Stimulated activated CD4-positive, alpha-beta T cell treated with anti-CD3 and anti-CD28 coated beads, Interleukin-12 subunit alpha, Interleukin-12 subunit beta, amount 100 ng/mL, for 4 hours (primary cell): ENCODE measurements around the gene CASTOR1.
"Not testable (repeated sequence)": the region's sequence is repeated elsewhere in the genome, so short reads cannot be mapped to it uniquely, and the experiment has no call there.

ENCODE experiments used
- DNase-seq: peaks from one replicate; pipeline ENCODE4 v3.0.0-alpha.2; 2020

The CASTOR1 gene

DNA sequence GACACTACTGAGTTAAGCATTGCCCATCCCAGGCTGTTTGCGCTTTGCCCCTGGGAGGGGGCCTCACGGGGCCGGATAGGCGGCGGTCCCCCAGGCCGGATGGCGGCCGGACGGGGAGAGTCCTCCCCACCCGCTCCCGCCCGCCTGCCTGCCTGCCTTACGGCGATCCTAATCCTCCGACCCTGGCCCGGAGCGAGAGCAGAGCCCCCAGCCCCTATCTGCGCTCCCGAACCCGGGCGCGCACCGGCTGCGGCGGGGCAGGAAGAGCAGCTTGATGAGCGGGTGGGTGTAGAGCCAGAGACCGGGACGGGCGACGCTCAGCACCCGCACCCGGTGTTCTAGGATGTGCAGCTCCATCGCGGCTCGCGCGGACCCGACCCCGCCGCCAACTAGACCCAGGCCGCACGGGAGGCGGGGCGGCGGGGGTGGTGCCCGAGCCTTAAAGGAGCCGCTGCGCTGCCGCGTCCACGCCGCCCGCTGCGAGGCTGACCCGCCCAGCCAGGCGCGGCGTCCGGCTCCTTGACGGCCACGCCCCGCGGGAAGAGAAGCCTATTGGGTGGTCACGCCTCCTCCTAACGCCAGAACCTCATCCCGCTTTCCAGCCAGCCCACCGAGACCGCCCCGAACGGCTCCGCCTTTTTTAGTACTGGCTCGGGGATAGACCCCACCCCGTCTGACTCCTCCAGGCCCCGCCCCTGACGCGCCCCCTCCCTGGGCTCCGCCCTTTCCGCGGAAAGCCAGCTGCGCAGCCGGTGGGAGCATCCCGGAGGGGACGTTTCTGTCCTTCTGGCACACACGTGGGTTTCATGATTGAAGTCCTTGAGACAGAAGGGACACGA lies at the start of gene CASTOR1:
CASTOR1 (minus strand) TSS at position 365 of the 839 bp plus-strand sequence; CDS start at position 357, 8 bp downstream.
- DNase-seq, result peak; percentile 90

DNA sequence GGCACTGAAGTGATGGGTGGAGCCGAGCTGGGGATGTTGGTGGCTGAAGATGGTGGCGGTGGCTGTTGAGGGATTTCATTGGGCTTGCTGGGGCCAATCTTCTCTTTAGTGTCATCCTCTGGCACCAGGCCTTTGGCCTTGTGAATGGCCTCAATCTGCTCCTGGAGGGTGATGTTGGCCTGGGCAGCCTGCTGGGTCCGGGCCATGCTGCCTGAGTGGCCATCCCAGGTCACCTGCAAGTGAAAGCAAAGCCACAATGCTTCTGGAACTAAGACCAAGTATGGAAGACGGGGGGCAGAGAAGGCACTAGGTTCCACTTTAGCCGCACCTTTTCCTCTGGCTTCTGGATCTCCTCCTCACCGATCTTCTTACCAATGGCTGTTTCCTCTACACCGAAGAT lies 49.5 kb upstream of the CASTOR1 start:
- DNase-seq, result no peak

DNA sequence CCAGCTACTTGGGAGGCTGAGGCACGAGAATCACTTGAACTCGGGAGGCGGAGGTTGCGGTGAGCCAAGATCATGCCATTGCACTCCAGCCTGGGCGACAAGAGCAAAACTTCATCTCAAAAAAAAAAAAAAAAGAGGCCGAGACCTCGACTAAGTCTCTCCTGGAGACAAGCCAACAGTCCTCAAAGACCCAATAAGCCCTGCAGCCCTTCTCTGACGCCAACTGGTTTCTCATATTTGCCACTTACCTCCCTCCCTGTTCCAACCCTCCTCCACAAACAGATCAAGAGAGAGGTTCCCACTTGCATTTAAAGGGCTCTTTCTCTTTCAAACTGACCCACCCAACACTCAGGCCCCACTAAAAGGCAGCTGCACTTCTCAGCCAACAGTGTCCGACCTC lies 49.0 kb upstream of the CASTOR1 start:
- DNase-seq, result not testable (repeated sequence)

DNA sequence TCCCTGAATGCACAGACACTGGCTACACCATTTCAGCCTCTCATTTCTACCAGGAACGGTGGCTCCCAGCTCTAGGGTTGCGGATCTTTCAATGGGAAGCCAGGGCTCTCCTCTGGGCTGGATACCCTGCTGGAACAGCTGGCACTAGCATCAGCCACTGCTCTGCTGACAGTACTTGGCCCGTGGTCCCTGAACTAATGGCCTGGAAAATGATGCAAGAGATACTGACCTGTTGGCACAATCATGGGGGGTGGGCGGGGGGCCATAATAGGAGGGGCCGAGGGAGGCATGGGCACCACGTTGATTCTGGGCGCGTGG lies 48.1 kb upstream of the CASTOR1 start:
- no peak for DNase-seq

DNA sequence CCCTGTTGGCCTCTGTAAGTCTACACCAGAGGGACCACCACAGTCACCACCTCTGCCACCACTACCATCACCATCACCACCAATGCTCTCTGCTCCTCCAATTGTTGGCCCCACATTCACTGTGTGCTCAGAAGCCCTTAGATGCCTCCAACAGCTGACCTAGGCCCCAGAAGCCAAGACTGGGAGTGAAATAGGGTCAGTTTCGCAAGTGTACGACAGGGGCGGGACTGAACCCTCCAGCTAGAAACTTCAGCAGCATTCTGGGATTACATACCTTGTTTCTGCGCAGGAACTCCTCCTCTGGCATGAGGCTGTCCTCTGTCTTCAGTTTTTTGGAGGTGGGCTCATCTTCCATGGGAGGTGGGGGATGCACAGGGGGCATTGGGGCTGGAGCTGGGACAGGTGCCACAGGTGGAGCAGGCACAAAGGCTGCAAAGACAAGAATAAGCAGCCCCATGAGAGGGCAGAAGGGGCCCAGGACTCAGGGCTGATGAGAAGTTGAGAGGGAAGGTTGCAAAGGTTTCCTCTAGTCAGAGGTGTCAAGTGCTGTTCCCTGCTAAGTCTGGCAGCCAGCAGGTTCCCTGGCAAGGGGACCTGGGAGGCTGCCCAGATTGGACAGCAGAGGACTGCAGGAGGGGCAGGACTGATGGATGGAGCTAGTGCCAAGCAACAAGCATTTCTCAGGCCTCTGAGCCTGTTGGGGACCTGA lies 47.6 kb upstream of the CASTOR1 start:
- DNase-seq, result no peak

DNA sequence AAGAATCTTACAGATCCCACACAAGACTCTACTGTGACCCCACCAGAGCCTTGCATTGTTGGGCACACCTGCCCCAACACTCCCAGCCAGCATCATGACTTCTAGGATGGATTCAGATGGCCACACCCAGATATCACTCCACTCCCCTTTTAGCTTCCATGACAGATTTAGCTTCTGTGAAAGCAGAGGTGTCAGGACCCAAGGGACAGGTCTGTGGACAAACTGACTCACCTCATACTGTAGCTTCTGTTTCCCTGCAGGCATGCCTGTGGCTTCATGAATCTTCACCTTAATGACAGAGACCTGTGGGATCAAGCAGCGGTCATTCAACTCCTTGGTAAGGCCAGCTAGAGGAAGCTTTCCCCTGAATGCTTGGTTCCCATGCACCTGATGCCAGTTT lies 45.9 kb upstream of the CASTOR1 start:
- DNase-seq, result no peak

DNA sequence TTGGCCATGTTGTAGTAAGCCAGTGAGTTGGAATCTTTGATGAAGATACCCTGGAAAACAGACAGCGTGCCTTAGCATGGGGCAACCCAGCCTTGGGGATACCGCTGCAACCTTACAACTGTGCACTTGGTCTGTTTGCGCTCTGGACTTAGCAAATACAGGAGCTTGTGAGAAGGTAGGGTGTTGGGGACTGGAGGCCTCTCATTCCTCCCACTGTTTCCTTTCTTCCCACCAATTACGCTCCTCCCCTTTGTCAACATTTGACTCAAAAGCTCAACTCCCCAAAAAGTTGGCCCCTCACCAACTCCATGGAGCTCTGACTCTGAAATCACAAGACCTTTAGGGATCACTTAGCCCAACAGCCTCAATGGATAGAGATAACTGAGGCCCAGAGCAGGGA lies 45.3 kb upstream of the CASTOR1 start:
- no peak for DNase-seq

DNA sequence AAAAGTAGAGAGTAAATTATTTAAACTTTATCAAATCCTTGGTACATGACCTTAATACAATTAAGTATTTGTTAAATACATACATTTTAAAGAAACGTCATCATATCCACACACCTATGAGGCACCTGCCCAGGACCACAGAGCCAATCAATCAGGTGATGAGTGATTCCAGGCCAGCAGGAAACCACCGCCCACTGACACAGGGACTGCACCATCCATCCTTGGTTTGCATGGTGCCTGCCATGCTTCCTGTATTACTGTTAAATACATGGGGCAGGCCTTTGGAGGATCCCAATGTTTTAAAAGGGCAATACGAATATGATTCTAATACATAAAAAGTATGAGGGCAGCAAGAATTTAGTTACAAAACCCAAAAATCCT lies 44.4 kb upstream of the CASTOR1 start:
- DNase-seq, result no peak

DNA sequence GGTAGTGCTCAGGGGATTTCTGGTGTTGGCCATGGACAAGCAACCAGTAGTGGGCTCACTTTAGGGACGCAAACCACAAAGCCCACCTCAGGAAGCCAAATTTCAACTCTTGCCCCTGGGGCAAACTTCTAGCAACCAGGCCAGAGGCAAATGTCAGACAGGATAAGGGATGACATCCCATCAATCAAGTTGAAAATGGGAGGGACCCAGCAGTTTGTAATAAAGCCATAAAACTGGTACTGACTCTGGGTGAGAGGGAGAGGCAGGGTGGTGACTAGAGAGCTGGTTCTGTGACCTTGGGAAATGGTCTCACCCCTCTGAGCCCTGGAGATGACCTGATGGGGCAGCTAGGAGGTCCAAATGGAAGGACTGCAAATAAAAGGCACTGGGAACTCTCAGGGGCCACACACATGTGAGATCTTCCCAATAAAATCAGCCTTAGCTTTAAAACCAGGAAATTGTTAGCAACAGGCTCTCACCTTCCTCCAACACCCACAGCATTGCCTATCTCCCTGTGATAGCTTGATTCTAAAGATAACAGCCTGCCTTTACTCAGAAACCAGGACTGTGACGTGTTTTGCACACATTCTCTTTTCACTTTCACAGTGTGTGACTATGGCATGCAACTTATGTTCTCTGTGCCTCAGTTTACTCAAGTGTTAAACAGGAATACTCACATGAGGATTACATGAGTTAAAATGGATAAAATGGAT lies 43.8 kb upstream of the CASTOR1 start:
- no peak for DNase-seq

DNA sequence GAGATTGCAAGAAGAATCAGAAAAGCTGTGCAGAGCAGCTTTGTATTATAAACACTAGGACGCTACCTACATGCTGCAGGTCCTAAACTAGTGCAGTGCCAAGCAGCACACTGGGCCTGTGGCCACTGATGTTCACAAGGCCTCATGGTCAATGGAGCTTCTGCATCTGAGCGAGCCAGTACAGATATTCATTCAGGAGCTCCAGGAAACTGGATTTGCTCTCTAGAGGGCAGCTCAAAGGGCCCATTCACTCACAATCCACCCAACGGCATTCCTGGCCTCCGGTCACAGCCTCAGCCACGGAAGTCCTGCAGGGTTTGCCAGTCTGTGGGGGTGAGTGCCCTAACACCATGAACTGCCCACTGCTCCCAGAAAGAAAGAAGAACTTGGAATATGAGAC lies 43.2 kb upstream of the CASTOR1 start:
- DNase-seq, result no peak

DNA sequence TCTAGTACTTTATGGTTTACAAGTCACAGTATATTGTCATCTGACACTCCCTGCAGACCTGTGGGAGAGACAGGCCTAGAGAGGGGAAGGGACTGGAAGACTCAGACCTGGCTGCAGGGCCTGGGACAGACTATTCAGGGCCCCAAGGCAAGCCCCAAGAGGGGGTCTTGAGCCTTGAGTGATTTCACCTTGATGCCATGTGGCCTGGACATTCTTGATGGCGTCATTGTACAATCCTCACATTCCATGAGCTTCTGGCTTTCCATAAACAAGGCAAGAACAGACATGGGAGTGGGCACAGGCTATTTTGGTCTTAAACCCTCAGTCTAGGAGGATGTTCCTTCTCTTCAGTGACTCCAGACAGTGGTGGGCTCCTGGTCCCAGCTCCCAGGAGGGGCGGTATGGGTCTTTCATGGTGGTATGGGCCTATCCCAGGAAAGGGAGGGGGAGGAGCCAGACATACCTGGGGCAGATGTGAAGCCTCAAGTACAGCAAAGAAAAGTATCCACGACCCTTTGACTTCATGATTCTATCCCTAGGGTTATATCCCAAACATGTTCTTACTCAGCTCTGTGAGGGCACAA lies 39.3 kb upstream of the CASTOR1 start:
- no peak for DNase-seq

DNA sequence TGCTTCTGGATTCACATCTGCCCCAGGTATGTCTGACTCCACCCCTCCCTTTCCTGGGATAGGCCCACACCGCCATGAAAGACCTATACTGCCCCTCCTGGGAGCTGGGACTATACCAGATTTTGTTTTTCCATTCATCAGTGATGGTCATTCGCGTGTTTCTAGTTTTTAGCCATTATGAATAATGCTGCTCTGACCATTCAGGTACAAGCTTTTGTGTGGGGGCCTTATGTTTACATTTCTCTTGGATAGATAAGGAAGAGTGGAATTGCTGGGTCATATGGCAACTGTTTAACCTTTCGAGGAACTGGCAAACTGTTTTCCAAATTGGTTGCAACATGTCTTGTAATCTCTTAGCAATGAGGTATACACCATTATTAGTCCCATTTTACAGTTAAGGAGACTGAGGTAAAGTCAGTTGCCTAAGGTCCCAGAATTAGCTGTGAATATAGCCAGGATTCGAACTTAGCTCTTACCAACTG lies 38.6 kb upstream of the CASTOR1 start:
- no peak for DNase-seq

DNA sequence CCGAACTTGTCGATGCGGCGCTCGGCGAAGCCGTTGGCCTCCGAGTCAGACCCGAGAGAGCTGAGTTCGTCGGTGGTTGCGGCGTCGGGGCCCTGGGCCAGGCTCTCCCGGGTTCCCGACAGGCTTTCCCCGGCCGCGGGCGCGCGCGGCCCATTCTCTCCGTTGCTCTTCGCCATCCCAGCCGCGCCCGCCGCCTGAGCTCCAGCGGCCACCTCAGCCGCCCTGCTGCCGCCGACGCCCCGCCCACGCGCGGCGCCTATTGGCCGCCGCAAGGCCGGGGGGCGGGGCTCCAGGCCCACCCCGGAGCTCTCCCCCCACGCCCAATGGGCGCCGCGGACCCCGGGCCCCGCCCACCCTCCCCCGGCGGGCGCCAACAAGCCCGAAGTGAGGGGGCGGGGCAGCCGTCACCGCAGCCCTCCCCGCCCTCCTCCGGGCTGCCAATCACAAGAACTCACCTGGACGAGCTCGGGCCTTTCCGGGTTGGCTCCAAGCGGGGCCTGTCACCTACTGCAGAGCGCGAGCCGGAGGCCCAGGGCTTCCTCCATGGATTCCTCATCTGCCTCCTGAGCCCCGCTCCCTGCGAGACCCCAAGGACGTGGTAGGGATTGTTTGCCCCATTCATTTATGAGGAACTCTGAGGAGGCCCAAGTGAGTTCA lies 37.5 kb upstream of the CASTOR1 start, which contains the start of gene TBC1D10A:
TBC1D10A (minus strand) TSS at position 236 of the 657 bp plus-strand sequence; CDS start at position 176, 60 bp downstream.
- DNase-seq, result peak; percentile 91

DNA sequence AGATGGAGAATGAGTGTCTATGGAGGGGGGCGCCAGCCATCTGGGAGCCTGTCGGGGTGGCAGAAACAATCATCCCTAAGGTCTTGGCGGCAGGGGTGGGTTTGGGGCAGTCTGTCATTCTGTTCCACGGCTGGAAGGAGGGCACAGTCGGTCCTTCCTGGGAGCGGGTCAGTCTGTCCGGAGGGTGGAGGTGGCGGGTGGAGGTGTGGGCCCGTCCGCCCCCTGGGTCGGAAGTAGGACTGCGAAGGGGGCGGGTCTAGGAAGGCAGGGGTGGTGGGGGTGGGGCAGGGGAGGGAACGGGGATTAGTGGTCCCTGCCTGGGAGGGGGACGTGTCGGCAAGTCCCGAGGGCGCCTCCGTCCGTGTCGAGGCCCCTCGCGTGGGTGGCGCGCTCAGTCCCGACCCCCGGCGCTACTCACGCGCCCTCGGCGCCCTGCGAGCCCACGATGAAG lies 37.0 kb upstream of the CASTOR1 start:
- DNase-seq, result peak; percentile 30

DNA sequence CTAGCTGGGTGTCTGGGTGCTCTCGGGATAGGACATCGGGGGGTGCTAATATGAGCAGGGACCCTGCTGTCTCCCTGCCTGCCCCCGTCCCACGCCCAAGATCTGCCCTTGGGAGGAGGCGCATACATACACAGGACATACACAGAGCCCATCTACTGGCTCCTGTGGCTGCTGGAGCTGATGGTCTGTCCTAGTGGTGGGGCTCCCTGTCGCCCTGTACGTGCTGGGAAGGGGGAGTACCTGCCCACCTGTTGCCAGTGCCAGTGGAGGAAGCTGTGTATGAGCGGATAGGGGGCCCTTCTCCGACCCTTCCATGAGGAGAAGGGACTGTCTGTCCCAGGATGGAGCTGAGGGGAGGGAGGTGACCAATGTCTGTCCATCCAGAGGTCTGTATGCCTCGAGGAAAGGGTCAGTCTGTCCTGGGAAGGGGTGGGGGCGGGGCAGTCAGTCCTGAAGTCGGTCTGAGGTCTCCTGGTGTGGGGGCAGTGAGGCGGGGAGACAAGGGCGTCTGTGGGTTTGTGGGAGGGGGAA lies 36.5 kb upstream of the CASTOR1 start:
- no peak for DNase-seq

DNA sequence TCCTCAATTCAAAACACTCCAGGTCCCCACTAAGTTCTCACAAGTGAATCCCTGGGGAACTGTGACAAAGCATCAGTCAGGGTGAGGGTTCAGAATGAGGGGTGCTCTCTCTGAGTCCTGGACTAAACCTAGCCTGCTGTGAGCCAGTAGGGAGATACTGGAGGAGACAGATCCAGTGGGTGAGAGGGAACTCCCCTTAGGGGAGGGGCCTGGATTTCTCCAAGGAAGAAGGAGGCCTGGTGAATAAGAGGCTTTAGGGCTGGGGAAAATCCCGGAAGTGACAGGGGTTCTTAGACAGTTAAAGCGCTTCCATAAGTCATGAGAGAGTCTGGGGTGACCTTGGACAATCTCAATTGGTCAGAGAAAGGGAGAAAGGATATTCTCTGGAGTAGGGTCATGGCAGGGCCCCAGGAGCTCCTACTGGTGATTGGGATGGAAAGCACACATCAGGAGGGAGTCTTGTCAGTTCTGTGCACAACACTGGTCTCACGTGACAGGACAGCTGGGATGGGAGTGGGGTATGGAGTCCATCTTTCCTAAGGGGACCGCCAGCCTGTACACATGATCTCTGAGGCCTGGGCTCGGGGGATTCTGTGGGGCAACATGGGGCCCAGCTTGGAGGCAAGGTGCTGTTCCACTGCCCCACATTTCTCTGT lies 35.9 kb upstream of the CASTOR1 start:
- DNase-seq, result no peak

DNA sequence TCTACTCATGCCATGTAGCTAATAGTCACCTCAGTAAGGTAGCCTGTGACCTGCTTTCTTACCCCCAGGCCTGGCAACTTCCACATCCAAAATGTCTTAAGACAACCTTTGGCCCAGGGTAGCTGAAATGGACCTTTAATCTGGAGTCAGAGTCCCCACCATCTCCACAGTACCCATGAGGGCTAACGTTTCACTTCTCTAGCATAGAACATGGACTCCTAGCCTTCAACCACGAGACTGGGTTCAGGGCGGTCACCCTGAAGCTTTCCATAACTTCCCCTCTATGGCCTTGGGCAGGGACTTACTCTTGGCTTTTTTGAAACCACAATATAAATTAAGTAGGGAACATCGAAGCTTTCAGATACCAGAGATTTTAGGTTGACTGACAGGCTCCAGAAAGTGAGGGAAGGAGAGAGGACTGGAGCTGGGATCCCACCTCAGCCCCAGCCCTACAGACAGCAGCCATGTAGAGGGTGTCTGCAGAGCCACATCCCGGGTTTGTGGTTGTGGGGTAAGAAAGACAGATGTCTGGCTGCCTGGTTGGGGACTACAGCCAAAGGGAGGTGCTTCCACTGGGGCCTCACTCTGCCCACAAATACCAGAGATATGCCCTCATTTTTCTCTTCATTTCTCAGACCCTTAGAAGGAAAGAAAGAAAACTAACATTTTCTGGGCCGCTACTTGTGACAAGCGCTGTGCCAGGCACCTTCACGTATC lies 34.9 kb upstream of the CASTOR1 start:
- DNase-seq, result no peak

DNA sequence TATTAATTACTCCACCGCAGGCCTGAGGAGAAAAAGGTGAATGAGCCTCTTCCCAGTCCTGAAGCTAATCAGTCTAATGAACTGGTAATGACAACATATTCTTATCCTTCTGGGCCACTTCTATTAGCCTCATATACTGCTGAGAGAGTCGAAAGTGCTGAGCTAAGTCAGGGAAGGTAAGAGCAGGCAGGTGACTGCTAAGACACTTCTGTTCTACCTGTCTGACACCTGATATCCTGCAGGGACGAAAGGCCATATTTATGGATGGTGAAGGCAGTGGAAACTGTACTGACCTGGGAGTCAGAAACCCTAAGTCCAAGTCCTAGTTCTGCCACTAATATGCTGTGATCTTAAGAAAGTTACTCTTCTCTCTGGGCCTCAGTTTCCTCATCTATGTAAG lies 33.9 kb upstream of the CASTOR1 start:
- DNase-seq, result no peak

DNA sequence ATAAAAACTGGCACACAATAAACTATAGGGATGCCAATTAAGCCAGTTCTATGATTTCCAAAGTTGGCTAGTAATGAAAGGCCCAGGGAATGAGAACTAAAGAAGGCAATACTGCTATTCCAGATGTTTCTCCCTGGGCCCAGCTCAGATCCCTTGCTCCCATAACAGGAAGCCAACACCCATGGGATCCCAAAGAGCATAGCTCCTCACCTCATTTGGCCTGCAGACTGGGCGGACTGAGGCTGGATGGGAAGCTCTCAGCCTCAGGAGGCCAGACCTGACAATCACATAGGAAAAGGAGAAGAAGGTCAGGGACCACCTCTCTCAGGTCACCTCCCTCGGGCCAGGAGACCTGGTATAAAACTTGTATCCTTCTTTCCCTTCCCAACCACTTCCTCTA lies 32.2 kb upstream of the CASTOR1 start:
- no peak for DNase-seq

DNA sequence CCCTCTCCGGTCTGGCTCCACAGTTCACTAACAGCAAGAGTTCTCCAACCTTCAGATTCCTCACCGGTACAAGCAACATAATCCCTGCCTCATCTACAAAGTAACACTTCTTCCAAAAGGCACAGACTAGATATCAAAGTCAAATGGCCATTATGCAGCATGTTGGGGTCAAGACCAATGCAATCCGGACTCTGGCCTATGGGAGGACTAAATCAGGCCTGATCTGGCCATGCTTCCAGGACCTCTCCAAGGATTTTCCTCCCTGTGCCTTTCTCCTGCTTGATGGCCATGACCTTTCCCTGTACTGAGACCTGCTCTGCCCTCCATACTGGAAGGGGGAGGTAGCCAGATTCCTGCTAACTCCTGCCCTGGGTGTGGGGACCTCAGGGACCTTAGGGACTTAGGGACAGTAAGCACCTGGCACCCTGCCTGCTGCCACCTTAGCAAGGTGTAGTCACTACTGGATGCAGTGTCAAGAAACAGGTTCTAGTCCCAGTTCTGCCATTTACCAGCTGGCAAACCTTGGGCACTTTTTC lies 30.8 kb upstream of the CASTOR1 start:
- no peak for DNase-seq
